ENCODE results near the gene SCFD2.

SCFD2 gene

GRCh38 chr4:52942936-52943335 lies 422.9 kb downstream of the SCFD2 start:
- in situ Hi-C loops (cut with HindIII; ENCODE audit: low pct_ligation_motif_present, low sequenced_read_pairs): no loop called here
- TF ChIP-seq CTCF (IDR thresholded peaks at IDR 0.05; ENCODE audit: low read depth, low read length, missing control alignments): no peak
- no peaks in the 10 kb centered on the region for H3K36me3 ChIP-seq (replicated peaks)

GRCh38 chr4:52941450-52941849 lies 424.4 kb downstream of the SCFD2 start:
- no peak for DNase-seq
- Histone ChIP-seq H3K4me3 (ENCODE audit: low read depth, low read length) (no peak overlapping the region), H3K36me3 (replicated peaks) (no peaks in the 10 kb centered on the region), H3K27ac (no peak overlapping the region), H3K27me3 (replicated peaks) (no peaks in the 10 kb centered on the region)
- in situ Hi-C loops (cut with HindIII; ENCODE audit: low pct_ligation_motif_present, low sequenced_read_pairs): no loop called here
- TF ChIP-seq CTCF (IDR thresholded peaks at IDR 0.05; ENCODE audit: low read depth, low read length, missing control alignments): no peak

More at GRCh38 chr4:52942936-52943335, 422.9 kb downstream of the SCFD2 start:
- no peaks in the 10 kb centered on the region for H3K27me3 ChIP-seq (replicated peaks)
- H3K4me3 ChIP-seq (ENCODE audit: low read depth, low read length): no peak overlapping the region
- no peak overlapping the region for H3K27ac ChIP-seq
- no peak for DNase-seq

GRCh38 chr4:52939739-52940138 lies 426.1 kb downstream of the SCFD2 start:
- H3K27ac ChIP-seq: no peak overlapping the region
- H3K27me3 ChIP-seq (replicated peaks): no peaks in the 10 kb centered on the region
- TF ChIP-seq CTCF (IDR thresholded peaks at IDR 0.05; ENCODE audit: low read depth, low read length, missing control alignments): no peak
- H3K36me3 ChIP-seq (replicated peaks): no peaks in the 10 kb centered on the region
- DNase-seq: no peak
- in situ Hi-C loops (cut with HindIII; ENCODE audit: low pct_ligation_motif_present, low sequenced_read_pairs): no loop called here
- no peak overlapping the region for H3K4me3 ChIP-seq (ENCODE audit: low read depth, low read length)

- in situ Hi-C loops (cut with HindIII; ENCODE audit: low pct_ligation_motif_present, low sequenced_read_pairs): no loop called here
- Histone ChIP-seq H3K4me3 (ENCODE audit: low read depth, low read length) (no peak overlapping the region), H3K36me3 (replicated peaks) (no peaks in the 10 kb centered on the region), H3K27ac (no peak overlapping the region), H3K27me3 (replicated peaks) (no peaks in the 10 kb centered on the region)
- TF ChIP-seq CTCF (IDR thresholded peaks at IDR 0.05; ENCODE audit: low read depth, low read length, missing control alignments): no peak
- DNase-seq: no peak
Observed at GRCh38 chr4:52939325-52939724, 426.5 kb downstream of the SCFD2 start.

GRCh38 chr4:52937829-52938228 lies 428.0 kb downstream of the SCFD2 start:
- Histone ChIP-seq H3K27ac (no peak overlapping the region), H3K36me3 (replicated peaks) (no peaks in the 10 kb centered on the region), H3K4me3 (ENCODE audit: low read depth, low read length) (no peak overlapping the region), H3K27me3 (replicated peaks) (no peaks in the 10 kb centered on the region)
- no peak for TF ChIP-seq CTCF (IDR thresholded peaks at IDR 0.05; ENCODE audit: low read depth, low read length, missing control alignments)
- in situ Hi-C loops (cut with HindIII; ENCODE audit: low pct_ligation_motif_present, low sequenced_read_pairs): no loop called here
- no peak for DNase-seq

GRCh38 chr4:52936729-52937128 lies 429.1 kb downstream of the SCFD2 start:
- no peak for TF ChIP-seq CTCF (IDR thresholded peaks at IDR 0.05; ENCODE audit: low read depth, low read length, missing control alignments)
- Histone ChIP-seq H3K36me3 (replicated peaks) (no peaks in the 10 kb centered on the region), H3K4me3 (ENCODE audit: low read depth, low read length) (no peak overlapping the region), H3K27me3 (replicated peaks) (no peaks in the 10 kb centered on the region), H3K27ac (no peak overlapping the region)
- DNase-seq: no peak
- in situ Hi-C loops (cut with HindIII; ENCODE audit: low pct_ligation_motif_present, low sequenced_read_pairs): no loop called here
